ENCODE data around the gene TPH1. TPM values are rescaled to one million over a fixed set of nuclear protein-coding genes. Genes with fewer than 3 reads are reported as not detected.

The TPH1 gene
- 10 to 100 TPM in 3 of 4 donors, 1 to 10 TPM in 1; 9.1 to 18.6 (median 12.6) TPM for total RNA-seq

DNA sequence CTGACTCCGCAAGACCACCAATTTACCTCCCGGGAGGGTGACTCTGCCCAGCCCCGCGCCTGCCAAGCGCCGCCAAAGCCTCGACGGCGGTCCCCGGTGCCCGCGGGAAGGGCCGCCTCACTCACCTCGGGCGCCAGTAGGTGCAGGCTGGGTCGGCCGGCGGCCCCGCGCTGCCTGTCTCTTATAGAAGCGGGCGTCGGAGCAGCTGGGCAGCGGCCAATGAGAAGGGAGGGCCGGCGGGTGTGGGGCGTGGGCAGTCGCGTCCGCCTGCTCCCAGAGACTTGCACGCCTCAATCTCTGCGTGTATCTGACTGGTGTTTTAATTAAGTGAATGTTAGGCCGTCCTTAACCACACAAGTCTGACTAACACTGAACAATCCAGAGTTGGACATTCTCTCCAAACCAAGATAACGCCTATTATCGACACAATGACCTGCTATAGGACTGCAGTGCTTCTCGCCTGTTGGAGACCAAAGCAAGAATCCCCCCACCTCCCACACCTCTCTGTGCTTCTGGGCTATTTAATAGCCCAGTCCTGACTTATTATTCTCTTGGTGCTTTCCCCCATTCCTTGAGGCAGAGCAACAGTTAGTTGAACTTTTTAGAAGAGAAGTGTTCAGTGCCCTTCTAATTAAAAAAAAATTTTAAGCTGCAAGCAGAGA is at the start of gene TPH1:
TPH1 (minus strand) TSS at position 154 of the 662 bp plus-strand sequence. CDS start 5,507 bp downstream, outside the sequence.
- Histone ChIP-seq H3K27me3 (no peaks in the 10 kb centered on the region), H3K27ac (no peak within 1 kb of the TSS), H3K4me3 (peak within 1 kb of the TSS in 1 of 4 donors; percentile 6), H3K9me3 (no peaks in the 10 kb centered on the region), H3K4me1 (no peaks in the 10 kb centered on the region), H3K36me3 (no peaks in the 10 kb centered on the region)
- DNase-seq = peak in 2 of 3 donors; percentile 49 to 65
- TF ChIP-seq POLR2A (IDR thresholded peaks at IDR 0.05) = no peak
- TF ChIP-seq, protein P1, sequence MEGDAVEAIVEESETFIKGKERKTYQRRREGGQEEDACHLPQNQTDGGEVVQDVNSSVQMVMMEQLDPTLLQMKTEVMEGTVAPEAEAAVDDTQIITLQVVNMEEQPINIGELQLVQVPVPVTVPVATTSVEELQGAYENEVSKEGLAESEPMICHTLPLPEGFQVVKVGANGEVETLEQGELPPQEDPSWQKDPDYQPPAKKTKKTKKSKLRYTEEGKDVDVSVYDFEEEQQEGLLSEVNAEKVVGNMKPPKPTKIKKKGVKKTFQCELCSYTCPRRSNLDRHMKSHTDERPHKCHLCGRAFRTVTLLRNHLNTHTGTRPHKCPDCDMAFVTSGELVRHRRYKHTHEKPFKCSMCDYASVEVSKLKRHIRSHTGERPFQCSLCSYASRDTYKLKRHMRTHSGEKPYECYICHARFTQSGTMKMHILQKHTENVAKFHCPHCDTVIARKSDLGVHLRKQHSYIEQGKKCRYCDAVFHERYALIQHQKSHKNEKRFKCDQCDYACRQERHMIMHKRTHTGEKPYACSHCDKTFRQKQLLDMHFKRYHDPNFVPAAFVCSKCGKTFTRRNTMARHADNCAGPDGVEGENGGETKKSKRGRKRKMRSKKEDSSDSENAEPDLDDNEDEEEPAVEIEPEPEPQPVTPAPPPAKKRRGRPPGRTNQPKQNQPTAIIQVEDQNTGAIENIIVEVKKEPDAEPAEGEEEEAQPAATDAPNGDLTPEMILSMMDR (IDR thresholded peaks at IDR 0.05) = no peak

DNA sequence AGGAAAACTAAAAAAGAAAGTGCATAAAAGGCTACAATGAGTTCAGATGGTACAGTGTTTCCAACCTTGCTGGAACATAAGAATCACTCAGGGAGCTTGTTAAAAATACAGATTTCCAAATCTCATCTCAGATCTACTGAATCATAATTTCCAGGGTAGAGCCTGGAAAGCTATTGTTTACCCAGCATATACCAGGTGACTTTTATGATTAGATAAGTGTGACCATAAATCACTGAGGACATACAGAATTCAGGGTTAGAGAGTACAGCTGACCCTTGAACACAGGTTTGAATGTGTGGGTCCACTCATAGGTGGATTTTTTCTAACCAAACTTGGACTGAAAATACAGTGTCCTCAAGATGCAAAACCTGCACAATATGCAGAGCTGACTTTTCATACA is 47.9 kb upstream of the TPH1 start:
- no peaks in the 10 kb centered on the region for H3K27me3 ChIP-seq
- no peaks in the 10 kb centered on the region for H3K9me3 ChIP-seq
- DNase-seq = no peak
- no peaks in the 10 kb centered on the region for H3K4me1 ChIP-seq
- peaks cover 0 to 49% (median 0%) of the 10 kb centered on the region in 3 donors for H3K36me3 ChIP-seq
- no peak overlapping the region for H3K4me3 ChIP-seq
- H3K27ac ChIP-seq = no peak overlapping the region
- TF ChIP-seq, protein P1 (IDR thresholded peaks at IDR 0.05) = no peak
- no peak for TF ChIP-seq POLR2A (IDR thresholded peaks at IDR 0.05)

DNA sequence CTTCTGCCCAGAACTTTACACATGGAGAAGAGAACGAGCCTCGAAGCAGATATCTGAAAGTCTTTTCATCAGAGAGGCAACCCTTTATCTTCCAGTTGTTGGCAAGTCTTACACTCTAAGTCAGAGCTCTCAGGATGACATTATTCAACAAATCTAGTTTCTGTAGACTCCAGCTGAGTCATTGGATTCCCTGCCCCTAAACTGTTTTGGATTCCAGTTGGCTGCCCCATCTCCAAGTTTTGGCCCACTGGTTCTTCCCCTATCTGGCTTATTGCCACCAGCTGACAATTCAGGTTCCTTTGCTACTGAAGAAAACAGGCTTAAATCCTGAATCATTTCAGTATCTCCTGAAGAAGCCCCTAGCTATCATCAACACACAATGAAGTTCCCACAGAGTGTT is 45.7 kb upstream of the TPH1 start:
- no peak overlapping the region for H3K27ac ChIP-seq
- peaks cover 0 to 68% (median 0%) of the 10 kb centered on the region in 3 donors for H3K36me3 ChIP-seq
- no peaks in the 10 kb centered on the region for H3K4me1 ChIP-seq
- no peak overlapping the region for H3K4me3 ChIP-seq
- H3K9me3 ChIP-seq = no peaks in the 10 kb centered on the region
- TF ChIP-seq, protein P1 (IDR thresholded peaks at IDR 0.05) = no peak
- no peak for DNase-seq
- H3K27me3 ChIP-seq = no peaks in the 10 kb centered on the region

DNA sequence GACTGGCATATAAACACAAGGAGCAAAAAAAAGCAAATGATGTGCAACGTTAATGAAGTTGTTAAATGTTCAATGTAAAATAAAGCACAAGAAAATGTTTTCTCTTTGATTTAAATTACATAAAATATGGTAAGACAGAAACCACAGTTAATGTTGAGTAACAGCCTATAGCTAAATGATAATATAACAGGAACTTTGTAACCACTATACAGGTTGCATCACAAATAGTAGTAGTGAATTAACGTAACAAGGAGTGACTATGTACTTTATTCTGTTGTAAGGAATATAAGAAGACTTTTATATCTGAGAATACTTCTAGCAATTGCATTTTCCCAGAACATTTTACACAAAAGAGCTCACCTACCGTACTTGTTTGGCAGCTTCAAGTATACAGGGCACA is 42.9 kb upstream of the TPH1 start:
- DNase-seq = no peak
- H3K36me3 ChIP-seq = peaks cover 0 to 81% (median 0%) of the 10 kb centered on the region in 3 donors
- H3K4me1 ChIP-seq = no peaks in the 10 kb centered on the region
- H3K27ac ChIP-seq = no peak overlapping the region
- no peaks in the 10 kb centered on the region for H3K27me3 ChIP-seq
- TF ChIP-seq POLR2A (IDR thresholded peaks at IDR 0.05) = no peak
- TF ChIP-seq, protein P1 (IDR thresholded peaks at IDR 0.05) = no peak
- no peak overlapping the region for H3K4me3 ChIP-seq
- H3K9me3 ChIP-seq = no peaks in the 10 kb centered on the region

DNA sequence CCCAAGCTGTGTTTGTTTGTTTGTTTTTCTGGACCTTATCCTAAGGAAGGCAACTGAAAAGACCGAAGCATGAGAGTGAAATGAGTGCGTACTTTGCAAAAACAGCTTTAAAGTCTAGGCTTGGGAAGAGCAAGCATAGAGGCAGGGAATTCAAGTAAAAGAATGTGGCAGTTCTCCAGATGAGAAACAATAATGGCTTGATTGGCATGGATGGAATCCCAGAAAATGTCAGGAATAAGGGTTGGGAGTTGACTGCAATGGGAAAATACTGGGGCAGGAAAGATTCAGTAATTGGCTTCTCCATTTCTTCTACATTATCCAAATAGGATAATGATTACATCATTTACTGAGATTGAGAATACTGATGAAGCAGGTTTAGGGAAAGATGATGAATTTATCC is 42.3 kb upstream of the TPH1 start:
- Histone ChIP-seq H3K4me1 (no peaks in the 10 kb centered on the region), H3K27ac (no peak overlapping the region), H3K36me3 (peaks cover 0 to 79% (median 0%) of the 10 kb centered on the region in 3 donors), H3K27me3 (no peaks in the 10 kb centered on the region), H3K4me3 (no peak overlapping the region), H3K9me3 (no peaks in the 10 kb centered on the region)
- TF ChIP-seq, protein P1 (IDR thresholded peaks at IDR 0.05) = no peak
- TF ChIP-seq POLR2A (IDR thresholded peaks at IDR 0.05) = no peak
- no peak for DNase-seq

Measured in Peyer's patch (tissue), 4 donors.